HFFc6 (cell line): ENCODE measurements around the gene FAF1. TPM values are rescaled to one million over a fixed set of nuclear protein-coding genes. Genes with fewer than 3 reads are reported as not detected.

Experiments used
- DNase-seq: peaks from one replicate; pipeline ENCODE4 v3.0.0-alpha.2; 2018
- H3K27ac Mint-ChIP-seq: 2 replicates; pipeline ENCODE4 v1.8.0; 2020; ENCODE audit warnings: mild to moderate bottlenecking, mixed read lengths
- H3K27me3 Mint-ChIP-seq: 2 replicates; pipeline ENCODE4 v1.8.0; 2021; ENCODE audit warnings: mild to moderate bottlenecking, moderate library complexity, mixed read lengths; ENCODE audit not compliant: insufficient read depth
- H3K36me3 Mint-ChIP-seq: 2 replicates; pipeline ENCODE4 v1.8.0; 2021; ENCODE audit warnings: low read depth, mixed read lengths
- H3K4me1 Mint-ChIP-seq: 2 replicates; pipeline ENCODE4 v1.8.0; 2020; ENCODE audit warnings: low read depth, mixed read lengths
- H3K4me3 Mint-ChIP-seq: 2 replicates; pipeline ENCODE4 v1.8.0; 2020; ENCODE audit warnings: mild to moderate bottlenecking, moderate library complexity, mixed read lengths
- H3K9me3 Mint-ChIP-seq: 2 replicates; pipeline ENCODE4 v1.8.0; 2020; ENCODE audit warnings: mild to moderate bottlenecking, mixed read lengths
- total RNA-seq, 6 experiments: library from RNA; stranded (reverse); fragmentation: NEBNext Ultra II Directional; extraction: Animal tissue kit (Norgen Biotek cat#: 25700); gene quantifications; 2 replicates in 1 of 6; 3 replicates in 5 of 6; pipeline ENCODE4 v1.2.3, GENCODE V29; 2021
- TF ChIP-seq, protein P1 (sequence below): fragments of 200-600 bp; sonication (generic); IDR thresholded peaks from 2 replicates; pipeline ENCODE4 v1.5.0; 2021; ENCODE audit warnings: antibody characterized with exemption, mild to moderate bottlenecking

FAF1 gene
- total RNA-seq, 6 experiments from 2014 or later = 60.1 to 79.1 (median 67.8) TPM

DNA sequence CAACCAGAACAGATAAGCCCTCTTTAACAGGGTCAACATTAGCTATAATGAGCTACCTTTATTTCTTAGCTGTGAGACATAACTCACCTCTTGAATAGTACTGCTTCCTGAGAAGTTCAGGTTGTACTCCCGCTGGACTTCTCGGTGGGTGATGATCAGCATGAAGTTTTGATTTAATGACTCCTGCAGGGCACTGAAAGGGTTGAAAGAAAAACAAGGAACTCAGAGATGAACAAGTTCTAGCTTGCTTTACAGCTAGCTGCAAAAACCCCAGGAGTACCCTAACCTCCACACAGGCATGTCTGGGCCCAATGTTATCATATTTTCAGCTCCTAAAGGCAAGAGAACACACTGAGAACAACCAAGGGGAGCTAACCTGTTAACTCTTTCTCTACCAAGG, 254.4 kb downstream of the FAF1 start:
- no peak for DNase-seq
- TF ChIP-seq, protein P1, sequence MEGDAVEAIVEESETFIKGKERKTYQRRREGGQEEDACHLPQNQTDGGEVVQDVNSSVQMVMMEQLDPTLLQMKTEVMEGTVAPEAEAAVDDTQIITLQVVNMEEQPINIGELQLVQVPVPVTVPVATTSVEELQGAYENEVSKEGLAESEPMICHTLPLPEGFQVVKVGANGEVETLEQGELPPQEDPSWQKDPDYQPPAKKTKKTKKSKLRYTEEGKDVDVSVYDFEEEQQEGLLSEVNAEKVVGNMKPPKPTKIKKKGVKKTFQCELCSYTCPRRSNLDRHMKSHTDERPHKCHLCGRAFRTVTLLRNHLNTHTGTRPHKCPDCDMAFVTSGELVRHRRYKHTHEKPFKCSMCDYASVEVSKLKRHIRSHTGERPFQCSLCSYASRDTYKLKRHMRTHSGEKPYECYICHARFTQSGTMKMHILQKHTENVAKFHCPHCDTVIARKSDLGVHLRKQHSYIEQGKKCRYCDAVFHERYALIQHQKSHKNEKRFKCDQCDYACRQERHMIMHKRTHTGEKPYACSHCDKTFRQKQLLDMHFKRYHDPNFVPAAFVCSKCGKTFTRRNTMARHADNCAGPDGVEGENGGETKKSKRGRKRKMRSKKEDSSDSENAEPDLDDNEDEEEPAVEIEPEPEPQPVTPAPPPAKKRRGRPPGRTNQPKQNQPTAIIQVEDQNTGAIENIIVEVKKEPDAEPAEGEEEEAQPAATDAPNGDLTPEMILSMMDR = no peak
- H3K36me3 Mint-ChIP-seq = no peaks in the 10 kb centered on the region
- H3K9me3 Mint-ChIP-seq = no peaks in the 10 kb centered on the region
- peak overlapping the region; percentile 24; the same call in 1 of the 2 replicates for H3K27ac Mint-ChIP-seq
- H3K4me1 Mint-ChIP-seq = no peaks in the 10 kb centered on the region; the same call in none of the 2 replicates
- H3K27me3 Mint-ChIP-seq = no peaks in the 10 kb centered on the region
- no peak overlapping the region for H3K4me3 Mint-ChIP-seq

DNA sequence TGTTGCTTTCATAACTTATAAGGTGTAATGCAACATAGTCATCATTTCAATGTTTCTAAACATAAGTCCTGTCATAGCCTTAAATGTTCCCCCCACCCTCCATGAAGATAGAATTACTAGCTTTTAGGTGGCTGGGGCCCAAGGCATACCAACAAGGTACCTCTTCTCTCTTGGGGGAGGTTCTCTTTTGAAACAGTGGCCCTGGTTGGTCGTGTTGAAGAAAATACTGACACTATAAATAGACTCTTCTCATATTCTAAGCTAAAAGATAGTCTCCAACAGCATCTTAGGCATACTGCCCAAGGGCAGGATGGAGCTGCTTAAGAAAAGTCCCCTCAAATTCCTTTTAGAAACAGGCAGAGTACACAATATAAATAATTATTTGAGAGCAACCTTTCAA, 255.0 kb downstream of the FAF1 start:
- TF ChIP-seq, protein P1 = no peak
- H3K4me3 Mint-ChIP-seq = no peak overlapping the region
- H3K4me1 Mint-ChIP-seq = no peaks in the 10 kb centered on the region; the same call in none of the 2 replicates
- H3K27me3 Mint-ChIP-seq = no peaks in the 10 kb centered on the region
- no peaks in the 10 kb centered on the region for H3K9me3 Mint-ChIP-seq
- no peak overlapping the region for H3K27ac Mint-ChIP-seq
- no peak for DNase-seq
- no peaks in the 10 kb centered on the region for H3K36me3 Mint-ChIP-seq

DNA sequence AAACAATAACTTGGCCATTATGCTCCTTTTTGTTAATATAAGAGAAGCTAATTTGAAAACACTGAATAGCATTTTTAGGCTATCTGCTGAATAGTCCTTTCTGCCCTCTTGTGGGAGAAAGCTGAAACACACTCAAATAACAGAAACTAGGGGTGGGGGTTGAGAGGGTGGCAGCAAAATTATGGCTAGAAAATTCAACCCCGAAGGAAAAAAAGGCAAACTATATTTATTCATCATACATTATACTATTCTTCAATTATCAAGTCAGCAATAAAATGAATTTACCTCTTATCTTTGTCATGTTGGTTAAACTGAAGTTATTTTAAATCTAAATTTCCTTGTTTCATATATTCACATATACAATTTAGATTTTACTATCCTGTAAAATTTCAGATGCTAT, 255.9 kb downstream of the FAF1 start:
- no peaks in the 10 kb centered on the region; the same call in none of the 2 replicates for H3K4me1 Mint-ChIP-seq
- no peak overlapping the region for H3K27ac Mint-ChIP-seq
- TF ChIP-seq, protein P1 = peak; percentile 88
- no peaks in the 10 kb centered on the region for H3K9me3 Mint-ChIP-seq
- no peaks in the 10 kb centered on the region for H3K36me3 Mint-ChIP-seq
- peak; percentile 31 for DNase-seq
- no peak overlapping the region for H3K4me3 Mint-ChIP-seq
- no peaks in the 10 kb centered on the region for H3K27me3 Mint-ChIP-seq

DNA sequence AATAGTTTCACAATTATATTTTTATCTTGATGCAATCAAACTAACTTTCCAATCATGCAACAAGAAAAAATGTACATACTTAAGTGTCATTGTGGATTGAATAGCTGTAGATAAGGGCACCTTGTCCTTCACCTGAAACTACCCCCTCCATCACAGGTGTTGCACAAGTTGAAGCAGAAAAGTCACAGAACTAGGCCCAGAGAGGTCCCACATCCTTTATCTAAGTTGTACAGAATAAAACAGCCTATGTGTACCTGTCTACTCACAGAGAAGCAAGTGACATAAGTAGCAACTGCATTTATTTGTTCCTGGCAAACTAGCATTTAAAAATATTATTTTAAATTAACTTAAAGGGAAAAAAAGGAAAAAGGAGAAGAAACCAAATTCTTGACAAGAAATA, 256.8 kb downstream of the FAF1 start:
- no peaks in the 10 kb centered on the region for H3K9me3 Mint-ChIP-seq

DNA sequence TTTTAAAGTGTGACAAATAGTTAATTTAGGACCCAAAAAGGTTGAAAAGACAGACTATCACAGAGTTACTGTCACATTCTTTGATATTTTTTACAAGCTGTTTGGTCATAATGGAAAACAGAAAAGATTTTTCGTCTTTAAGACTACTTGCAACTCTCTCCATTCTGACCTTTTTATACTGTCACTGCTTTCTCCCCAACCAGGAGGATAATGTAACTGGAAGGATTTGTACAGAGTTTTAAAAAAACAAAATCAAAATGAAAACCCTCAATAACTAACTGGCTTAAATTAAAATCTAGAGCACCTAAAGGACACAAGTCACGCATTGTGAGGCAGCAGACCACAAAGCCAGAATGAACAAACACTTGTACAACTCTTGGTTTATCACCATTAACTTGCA, 257.7 kb downstream of the FAF1 start:
- H3K27ac Mint-ChIP-seq = no peak overlapping the region
- no peaks in the 10 kb centered on the region for H3K27me3 Mint-ChIP-seq
- TF ChIP-seq, protein P1 = no peak
- H3K9me3 Mint-ChIP-seq = no peaks in the 10 kb centered on the region
- peaks cover 10% of the 10 kb centered on the region for H3K4me1 Mint-ChIP-seq
- H3K4me3 Mint-ChIP-seq = no peak overlapping the region
- H3K36me3 Mint-ChIP-seq = no peaks in the 10 kb centered on the region
- no peak for DNase-seq

More for the DNA sequence above, 256.8 kb downstream of the FAF1 start:
- Mint-ChIP-seq H3K4me3 (no peak overlapping the region), H3K27ac (no peak overlapping the region), H3K4me1 (peaks cover 2% of the 10 kb centered on the region), H3K36me3 (no peaks in the 10 kb centered on the region), H3K27me3 (no peaks in the 10 kb centered on the region)
- DNase-seq = no peak
- TF ChIP-seq, protein P1 = no peak
